T-helper 17 cell (primary cell): ENCODE data around the gene GPRC5C. TPM values are rescaled to one million over a fixed set of nuclear protein-coding genes. Genes with fewer than 3 reads are reported as not detected.

Source experiments
- ATAC-seq: fragments of 150-1000 bp; cut with Tn5 transposase; 2 replicates; pipeline ENCODE4 v1.10.0; 2021; ENCODE audit warnings: mild to moderate bottlenecking, moderate library complexity
- DNase-seq, 3 donors: peaks; one replicate each; pipeline versions ENCODE4 v3.0.0 to v3.0.0-alpha.2; 2020 to 2021
- H3K9me3 ChIP-seq: one replicate; pipeline ENCODE4 v1.7.0; 2013; ENCODE audit warnings: low read length, mild to moderate bottlenecking; ENCODE audit not compliant: control insufficient read depth, poor library complexity, severe bottlenecking
- H3K27ac Mint-ChIP-seq: one replicate; pipeline ENCODE4 v1.8.0; 2022; ENCODE audit warnings: mild to moderate bottlenecking, moderate library complexity, mixed read lengths
- H3K27me3 Mint-ChIP-seq: one replicate; pipeline ENCODE4 v1.8.0; 2022; ENCODE audit warnings: mixed read lengths
- H3K36me3 Mint-ChIP-seq: one replicate; pipeline ENCODE4 v1.8.0; 2022; ENCODE audit warnings: low read depth, mixed read lengths
- H3K4me1 Mint-ChIP-seq: one replicate; pipeline ENCODE4 v1.8.0; 2022; ENCODE audit warnings: mild to moderate bottlenecking, mixed read lengths
- H3K4me3 Mint-ChIP-seq: one replicate; pipeline ENCODE4 v1.8.0; 2022; ENCODE audit warnings: mild to moderate bottlenecking, moderate library complexity, mixed read lengths
- total RNA-seq, 4 donors: library from RNA in 2 of 4; stranded (reverse) in 2 of 4; gene quantifications; one replicate each; pipeline ENCODE4 v1.2.3 and lab custom pipeline; 2022 to 2026

GPRC5C gene
- total RNA-seq (under 1 TPM in 1 of 2 donors, not detected in 1; 0.18 TPM), total RNA-seq (lab: John Stamatoyannopoulos, UW) (0 to 0.23 reads per million in 2 donors)

GRCh38 chr17:74431568-74432423 is at the start of gene GPRC5C:
Gene GPRC5C, plus strand, starts transcription at chr17:74432088. Its CDS starts 7,689 bp downstream, at chr17:74439777.
- peaks cover 40% of the 10 kb centered on the region for H3K27me3 Mint-ChIP-seq
- H3K4me3 Mint-ChIP-seq, result peak within 1 kb of the TSS; percentile 69

GRCh38 chr17:74383141-74383540 is 48.7 kb upstream of the GPRC5C start:
- H3K27me3 Mint-ChIP-seq, result peaks cover 29% of the 10 kb centered on the region
- H3K36me3 Mint-ChIP-seq, result no peaks in the 10 kb centered on the region
- H3K9me3 ChIP-seq, result no peaks in the 10 kb centered on the region
- ATAC-seq (no peak), DNase-seq (no peak)
- no peak overlapping the region for H3K4me3 Mint-ChIP-seq
- no peaks in the 10 kb centered on the region for H3K4me1 Mint-ChIP-seq
- no peak overlapping the region for H3K27ac Mint-ChIP-seq

More at GRCh38 chr17:74431568-74432423, at the start of gene GPRC5C:
- ATAC-seq (peak; percentile 78), DNase-seq (peak in 1 of 3 donors; percentile 13)
- no peaks in the 10 kb centered on the region for H3K9me3 ChIP-seq
- H3K4me1 Mint-ChIP-seq, result peaks cover 3% of the 10 kb centered on the region
- H3K27ac Mint-ChIP-seq, result no peak within 1 kb of the TSS
- peaks cover 4% of the 10 kb centered on the region for H3K36me3 Mint-ChIP-seq

GRCh38 chr17:74385201-74385600 is 46.7 kb upstream of the GPRC5C start:
- peaks cover 29% of the 10 kb centered on the region for H3K27me3 Mint-ChIP-seq
- no peak overlapping the region for H3K4me3 Mint-ChIP-seq
- no peak for DNase-seq
- no peaks in the 10 kb centered on the region for H3K9me3 ChIP-seq
- no peak overlapping the region for H3K27ac Mint-ChIP-seq
- H3K4me1 Mint-ChIP-seq, result peaks cover 4% of the 10 kb centered on the region
- H3K36me3 Mint-ChIP-seq, result no peaks in the 10 kb centered on the region
- ATAC-seq, result no peak

- H3K36me3 Mint-ChIP-seq, result no peaks in the 10 kb centered on the region
- no peak for ATAC-seq
- H3K4me1 Mint-ChIP-seq, result peaks cover 4% of the 10 kb centered on the region
- no peaks in the 10 kb centered on the region for H3K9me3 ChIP-seq
- H3K27ac Mint-ChIP-seq, result no peak overlapping the region
- peaks cover 37% of the 10 kb centered on the region for H3K27me3 Mint-ChIP-seq
- no peak for DNase-seq
- H3K4me3 Mint-ChIP-seq, result no peak overlapping the region
Measured at GRCh38 chr17:74386386-74386785, 45.5 kb upstream of the GPRC5C start.

GRCh38 chr17:74387365-74388218 is 44.3 kb upstream of the GPRC5C start:
- no peaks in the 10 kb centered on the region for H3K36me3 Mint-ChIP-seq
- H3K27me3 Mint-ChIP-seq, result peaks cover 39% of the 10 kb centered on the region

GRCh38 chr17:74389084-74389753 is 42.7 kb upstream of the GPRC5C start:
- H3K9me3 ChIP-seq, result no peaks in the 10 kb centered on the region
- Mint-ChIP-seq H3K4me3 (no peak overlapping the region), H3K36me3 (no peaks in the 10 kb centered on the region), H3K27ac (no peak overlapping the region), H3K27me3 (peaks cover 32% of the 10 kb centered on the region), H3K4me1 (peaks cover 4% of the 10 kb centered on the region)
- no peak for ATAC-seq
- no peak for DNase-seq

More at GRCh38 chr17:74387365-74388218, 44.3 kb upstream of the GPRC5C start:
- no peaks in the 10 kb centered on the region for H3K9me3 ChIP-seq
- no peak overlapping the region for H3K4me3 Mint-ChIP-seq
- no peak for DNase-seq
- peaks cover 4% of the 10 kb centered on the region for H3K4me1 Mint-ChIP-seq
- H3K27ac Mint-ChIP-seq, result no peak overlapping the region
- no peak for ATAC-seq

- ATAC-seq (no peak), DNase-seq (no peak)
- H3K4me1 Mint-ChIP-seq, result peaks cover 4% of the 10 kb centered on the region
- H3K9me3 ChIP-seq, result no peaks in the 10 kb centered on the region
- H3K4me3 Mint-ChIP-seq, result no peak overlapping the region
- peaks cover 30% of the 10 kb centered on the region for H3K27me3 Mint-ChIP-seq
- no peak overlapping the region for H3K27ac Mint-ChIP-seq
- H3K36me3 Mint-ChIP-seq, result no peaks in the 10 kb centered on the region
Measured at GRCh38 chr17:74389937-74390679, 41.8 kb upstream of the GPRC5C start.

GRCh38 chr17:74390680-74391653 is 40.9 kb upstream of the GPRC5C start:
- DNase-seq (no peak), ATAC-seq (no peak)
- Mint-ChIP-seq H3K4me3 (no peak overlapping the region), H3K4me1 (peaks cover 4% of the 10 kb centered on the region), H3K27ac (no peak overlapping the region), H3K27me3 (peaks cover 33% of the 10 kb centered on the region), H3K36me3 (no peaks in the 10 kb centered on the region)
- no peaks in the 10 kb centered on the region for H3K9me3 ChIP-seq

- Mint-ChIP-seq H3K27me3 (peaks cover 28% of the 10 kb centered on the region), H3K36me3 (no peaks in the 10 kb centered on the region), H3K4me1 (peaks cover 4% of the 10 kb centered on the region), H3K27ac (no peak overlapping the region), H3K4me3 (no peak overlapping the region)
- no peaks in the 10 kb centered on the region for H3K9me3 ChIP-seq
- DNase-seq, result no peak
- no peak for ATAC-seq
Measured at GRCh38 chr17:74391771-74392170, 40.1 kb upstream of the GPRC5C start.

- Mint-ChIP-seq H3K36me3 (no peaks in the 10 kb centered on the region), H3K27me3 (peaks cover 23% of the 10 kb centered on the region), H3K4me1 (peaks cover 4% of the 10 kb centered on the region), H3K27ac (no peak overlapping the region), H3K4me3 (no peak overlapping the region)
- no peak for ATAC-seq
- H3K9me3 ChIP-seq, result no peaks in the 10 kb centered on the region
- DNase-seq, result no peak
Measured at GRCh38 chr17:74392848-74393247, 39.0 kb upstream of the GPRC5C start.

- peaks cover 23% of the 10 kb centered on the region for H3K27me3 Mint-ChIP-seq
- H3K36me3 Mint-ChIP-seq, result no peaks in the 10 kb centered on the region
- DNase-seq (no peak), ATAC-seq (no peak)
- peaks cover 4% of the 10 kb centered on the region for H3K4me1 Mint-ChIP-seq
- H3K4me3 Mint-ChIP-seq, result no peak overlapping the region
- no peak overlapping the region for H3K27ac Mint-ChIP-seq
- no peaks in the 10 kb centered on the region for H3K9me3 ChIP-seq
Measured at GRCh38 chr17:74393346-74393942, 38.4 kb upstream of the GPRC5C start.
